Loucy (cell line): ENCODE measurements around the gene TMEM247.
A peak's percentile ranks its signal among the peaks of the same experiment; 100 is the strongest.

Experiments
- H2AFZ ChIP-seq: fragments of 200-600 bp; sonication (generic); 2 replicates; pipeline ENCODE4 v1.6.0; 2016; ENCODE audit warnings: antibody characterized with exemption, mild to moderate bottlenecking, low read length, moderate library complexity
- H3F3A ChIP-seq: fragments of 200-600 bp; 2 replicates; pipeline ENCODE4 v1.6.0; 2016; ENCODE audit warnings: antibody characterized with exemption, low read depth, mild to moderate bottlenecking
- H3K27me3 ChIP-seq: fragments of 200-600 bp; sonication (generic); 2 replicates; pipeline ENCODE4 v1.6.1; 2014; ENCODE audit warnings: low read length, mild to moderate bottlenecking; ENCODE audit not compliant: insufficient read depth, poor library complexity, severe bottlenecking
- H3K36me3 ChIP-seq: fragments of 200-600 bp; sonication (generic); 2 replicates; pipeline ENCODE4 v1.6.1; 2016; ENCODE audit warnings: low read length; ENCODE audit not compliant: insufficient read depth
- H3K4me1 ChIP-seq: fragments of 200-600 bp; sonication (generic); 2 replicates; pipeline ENCODE4 v1.5.1; 2014; ENCODE audit warnings: low read length, mild to moderate bottlenecking; ENCODE audit not compliant: insufficient read depth, poor library complexity, severe bottlenecking
- H3K4me2 ChIP-seq: fragments of 200-600 bp; sonication (generic); 2 replicates; pipeline ENCODE4 v1.6.0; 2014; ENCODE audit warnings: antibody characterized with exemption, low read length, low read depth, mild to moderate bottlenecking; ENCODE audit not compliant: poor library complexity, severe bottlenecking
- H3K4me3 ChIP-seq: fragments of 200-600 bp; sonication (generic); 2 replicates; pipeline ENCODE4 v1.5.1; 2014; ENCODE audit warnings: low read length, mild to moderate bottlenecking, mixed read lengths; ENCODE audit not compliant: poor library complexity, severe bottlenecking
- H3K79me2 ChIP-seq: fragments of 200-600 bp; sonication (generic); 2 replicates; pipeline ENCODE4 v1.6.1; 2014; ENCODE audit warnings: low read length; ENCODE audit not compliant: insufficient read depth
- H3K9ac ChIP-seq: fragments of 200-600 bp; sonication (generic); 2 replicates; pipeline ENCODE4 v1.6.0; 2014; ENCODE audit warnings: mild to moderate bottlenecking, low read depth, low read length, moderate library complexity; ENCODE audit not compliant: poor library complexity, severe bottlenecking
- H3K9me2 ChIP-seq: fragments of 200-600 bp; sonication (generic); replicated peaks from 2 replicates; pipeline ENCODE4 v1.6.1; 2016; ENCODE audit warnings: low read depth, low read length, mixed read lengths
- H3K9me3 ChIP-seq: fragments of 200-600 bp; sonication (generic); 2 replicates; pipeline ENCODE4 v1.6.1; 2014; ENCODE audit warnings: mild to moderate bottlenecking, antibody characterized with exemption, low read length, low read depth; ENCODE audit not compliant: insufficient read depth
- H4K20me1 ChIP-seq: fragments of 200-600 bp; sonication (generic); 2 replicates; pipeline ENCODE4 v1.6.0; 2014; ENCODE audit warnings: antibody characterized with exemption, low read length, mild to moderate bottlenecking; ENCODE audit not compliant: insufficient read depth, poor library complexity, severe bottlenecking
- CTCF ChIP-seq: fragments of 200-600 bp; sonication (generic); conservative IDR thresholded peaks from 2 replicates; pipeline ENCODE4 v1.5.1; 2014; ENCODE audit warnings: mild to moderate bottlenecking, antibody characterized with exemption, low read length
- EZH2phosphoT487 ChIP-seq: fragments of 200-600 bp; IDR thresholded peaks from 2 replicates; pipeline ENCODE4 v1.6.1; 2018; ENCODE audit warnings: antibody characterized with exemption, mild to moderate bottlenecking, moderate library complexity, borderline replicate concordance

The TMEM247 gene

GRCh38 chr2:46477925-46478324 lies 1.4 kb upstream of the TMEM247 start:
- H4K20me1 ChIP-seq: no peaks in the 10 kb centered on the region
- no peaks in the 10 kb centered on the region for H3F3A ChIP-seq
- TF ChIP-seq CTCF: no peak
- TF ChIP-seq EZH2phosphoT487: no peak
- H3K36me3 ChIP-seq: no peaks in the 10 kb centered on the region
- no peaks in the 10 kb centered on the region for H3K9me2 ChIP-seq
- H3K9me3 ChIP-seq: no peaks in the 10 kb centered on the region
- no peaks in the 10 kb centered on the region for H3K27me3 ChIP-seq
- peak overlapping the region; percentile 55; the same call in 1 of the 2 replicates for H2AFZ ChIP-seq
- no peaks in the 10 kb centered on the region for H3K4me1 ChIP-seq
- H3K79me2 ChIP-seq: no peaks in the 10 kb centered on the region
- no peak overlapping the region for H3K9ac ChIP-seq
- H3K4me3 ChIP-seq: no peak overlapping the region
- H3K4me2 ChIP-seq: no peak overlapping the region

GRCh38 chr2:46480562-46480961 lies 1.2 kb downstream of the TMEM247 start:
- TF ChIP-seq CTCF (no peak), EZH2phosphoT487 (no peak)
- no peaks in the 10 kb centered on the region for H3K9me3 ChIP-seq
- H3K4me2 ChIP-seq: no peak overlapping the region
- no peak overlapping the region for H2AFZ ChIP-seq
- no peaks in the 10 kb centered on the region for H4K20me1 ChIP-seq
- no peaks in the 10 kb centered on the region for H3K9me2 ChIP-seq
- no peaks in the 10 kb centered on the region for H3K4me1 ChIP-seq
- H3K9ac ChIP-seq: no peak overlapping the region
- no peaks in the 10 kb centered on the region for H3K79me2 ChIP-seq
- H3F3A ChIP-seq: no peaks in the 10 kb centered on the region
- no peaks in the 10 kb centered on the region for H3K36me3 ChIP-seq
- no peaks in the 10 kb centered on the region for H3K27me3 ChIP-seq
- H3K4me3 ChIP-seq: no peak overlapping the region

GRCh38 chr2:46481198-46482193 lies 2.1 kb downstream of the TMEM247 start:
- no peak overlapping the region for H2AFZ ChIP-seq
- no peak overlapping the region for H3K4me2 ChIP-seq
- H4K20me1 ChIP-seq: no peaks in the 10 kb centered on the region

More at GRCh38 chr2:46481198-46482193, 2.1 kb downstream of the TMEM247 start:
- H3K4me3 ChIP-seq: no peak overlapping the region
- H3K79me2 ChIP-seq: no peaks in the 10 kb centered on the region
- no peak for TF ChIP-seq CTCF
- no peak for TF ChIP-seq EZH2phosphoT487
- H3K9ac ChIP-seq: no peak overlapping the region
- no peaks in the 10 kb centered on the region for H3K9me3 ChIP-seq
- H3F3A ChIP-seq: no peaks in the 10 kb centered on the region
- no peaks in the 10 kb centered on the region for H3K36me3 ChIP-seq
- H3K9me2 ChIP-seq: no peaks in the 10 kb centered on the region
- no peaks in the 10 kb centered on the region for H3K27me3 ChIP-seq
- H3K4me1 ChIP-seq: no peaks in the 10 kb centered on the region
